GM18526 (cell line): ENCODE data around the gene C1QTNF1.

ENCODE experiments used
- POLR2A ChIP-seq: IDR thresholded peaks from 3 replicates; pipeline ENCODE4 v1.6.1; 2011; ENCODE audit not compliant: insufficient read length; ENCODE audit errors: extremely low read depth

The C1QTNF1 gene

DNA sequence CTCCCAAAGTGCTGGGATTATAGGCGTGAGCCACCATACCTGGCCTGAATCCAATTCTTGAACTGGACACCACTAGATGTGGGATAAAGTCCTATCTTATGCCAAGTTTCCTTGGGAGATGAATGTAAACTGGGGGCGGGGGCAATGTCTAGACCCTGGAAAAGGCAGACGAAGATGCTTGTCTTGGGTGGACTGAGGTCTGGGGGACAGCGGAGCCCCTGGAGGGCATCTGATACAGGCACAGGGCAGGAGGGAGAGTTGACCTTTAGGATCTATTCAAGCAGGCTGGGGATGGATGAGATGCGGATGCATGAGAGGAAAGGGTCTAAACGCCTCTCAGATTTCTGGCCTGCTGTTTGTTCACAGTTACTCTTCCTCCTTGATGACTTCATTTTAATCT, 11.7 kb downstream of the C1QTNF1 start:
- TF ChIP-seq POLR2A = no peak

DNA sequence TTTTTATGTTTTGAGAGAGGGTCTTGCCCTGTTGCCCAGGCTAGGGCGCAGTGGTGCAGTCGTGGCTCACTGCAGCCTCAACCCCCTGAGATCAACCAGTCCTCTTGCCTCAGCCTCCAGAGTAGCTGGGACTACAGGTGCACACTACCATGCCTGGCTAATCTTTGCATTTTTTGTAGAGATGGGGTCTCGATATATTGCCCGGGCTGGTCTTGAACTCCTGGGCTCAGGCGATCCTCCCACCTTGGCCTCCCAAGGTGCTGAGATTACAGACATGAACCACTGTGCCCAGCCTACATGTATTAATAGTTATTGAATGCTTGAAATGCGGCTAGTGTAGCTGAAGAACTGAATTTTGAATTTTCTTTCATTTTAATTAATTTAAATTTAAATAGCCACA, 12.2 kb downstream of the C1QTNF1 start:
- TF ChIP-seq POLR2A = no peak

DNA sequence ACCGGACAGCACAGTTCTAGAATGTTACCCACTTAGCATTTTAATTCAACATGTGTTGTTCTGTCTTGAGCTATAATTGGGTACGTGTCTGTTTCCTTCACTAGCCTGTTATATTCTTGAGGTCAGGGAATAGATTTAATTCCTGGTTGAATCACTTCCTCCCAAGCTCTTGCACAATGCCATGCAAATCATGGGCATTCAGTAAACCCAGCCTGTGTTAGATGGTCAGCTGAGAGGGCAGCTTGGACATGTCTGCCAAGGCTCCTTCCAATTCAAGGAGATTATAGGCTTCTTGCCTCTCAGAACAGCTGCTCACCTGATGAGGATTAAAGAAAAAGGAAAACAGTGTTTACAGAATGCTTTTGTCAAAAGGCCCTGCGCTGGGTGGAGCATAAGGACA, 12.6 kb downstream of the C1QTNF1 start:
- TF ChIP-seq POLR2A = no peak

DNA sequence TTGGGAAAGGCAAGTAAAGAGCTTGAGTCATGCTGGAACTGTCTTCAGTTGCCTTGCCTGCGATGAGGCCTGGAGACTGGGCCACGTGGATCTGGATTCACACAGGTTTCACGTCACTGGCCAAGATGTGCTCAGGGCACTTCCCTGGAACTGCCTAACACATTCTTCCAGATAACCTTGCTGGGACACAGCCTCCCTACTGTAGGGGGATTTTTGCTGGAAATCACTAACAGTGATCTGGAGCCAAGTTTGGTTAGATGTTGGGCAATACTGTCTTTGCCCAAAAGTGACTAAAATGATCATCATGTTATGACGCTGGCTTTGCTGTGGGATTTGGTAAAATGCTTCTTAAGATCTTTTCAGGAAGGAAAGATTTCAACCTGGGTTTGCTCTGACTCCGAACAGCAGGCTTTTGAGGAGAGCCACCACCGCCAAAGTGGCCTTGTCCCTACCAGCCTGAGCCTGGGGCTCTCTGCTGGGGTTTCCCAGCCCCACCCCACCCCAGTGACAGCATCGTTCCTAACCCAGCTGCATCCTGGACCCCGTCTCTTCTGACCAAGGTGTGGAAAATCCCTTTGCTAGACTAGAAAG, 14.7 kb downstream of the C1QTNF1 start:
- TF ChIP-seq POLR2A = no peak

DNA sequence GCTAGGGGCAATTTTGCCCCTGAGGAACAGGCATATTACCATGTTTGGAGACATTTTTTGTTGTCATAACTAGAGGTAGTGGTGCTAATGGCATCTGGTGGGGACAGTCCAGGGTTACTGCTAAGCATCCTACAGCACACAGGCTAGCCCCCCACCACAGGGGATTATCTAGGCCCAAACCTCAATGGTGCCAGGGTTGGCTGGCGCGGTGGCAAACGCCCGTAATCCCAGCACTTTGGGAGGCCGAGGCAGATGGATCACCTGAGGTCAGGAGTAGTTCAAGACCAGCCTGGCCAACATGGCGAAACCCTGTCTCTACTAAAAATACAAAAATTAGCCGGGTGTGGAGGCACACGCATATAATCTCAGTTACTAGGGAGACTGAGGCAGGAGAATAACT, 15.2 kb downstream of the C1QTNF1 start:
- no peak for TF ChIP-seq POLR2A

DNA sequence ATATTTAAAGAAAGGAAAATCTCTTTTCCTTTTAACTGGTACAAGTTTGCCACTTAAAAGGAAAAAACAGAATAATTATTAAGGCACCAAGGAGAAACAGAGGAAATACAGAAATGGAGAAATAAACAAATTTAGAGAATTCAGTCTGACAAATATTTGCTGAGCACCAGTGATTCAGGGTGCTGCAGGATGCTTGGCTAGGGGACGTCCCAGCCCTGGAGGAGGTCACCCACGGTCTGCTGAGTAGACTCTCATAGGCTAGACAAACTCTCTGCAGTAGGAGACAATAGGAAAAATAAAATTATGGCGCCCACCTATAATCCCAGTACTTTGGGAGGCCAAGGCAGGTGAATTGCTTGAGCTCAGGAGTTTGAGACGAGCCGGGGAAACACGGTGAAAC, 15.9 kb downstream of the C1QTNF1 start:
- no peak for TF ChIP-seq POLR2A

DNA sequence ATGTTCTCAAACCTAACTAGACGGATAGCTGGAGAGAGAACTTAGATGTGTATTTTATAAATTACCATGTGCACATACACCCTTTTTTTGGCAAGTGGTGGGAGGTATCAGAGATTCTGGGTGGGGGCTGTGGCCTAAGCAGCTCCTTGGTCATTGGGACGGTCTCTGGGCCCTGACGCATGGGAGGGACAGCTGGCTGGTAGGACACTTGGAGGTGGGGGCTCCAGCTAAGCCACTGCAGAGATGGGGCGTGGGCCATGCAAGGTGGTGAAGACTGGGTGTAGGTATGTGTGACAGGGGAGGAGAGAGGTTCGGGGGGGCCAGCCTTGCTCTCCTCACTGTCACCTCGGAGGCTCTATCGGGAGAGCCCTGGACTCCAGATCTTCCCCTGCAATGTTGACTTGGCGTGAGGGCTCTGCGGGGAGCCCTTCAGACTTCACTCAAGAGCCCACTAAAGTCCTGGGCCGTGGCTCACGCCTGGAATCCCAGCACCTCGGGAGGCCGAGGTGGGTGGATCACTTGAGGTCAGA, 17.1 kb downstream of the C1QTNF1 start:
- TF ChIP-seq POLR2A = no peak

DNA sequence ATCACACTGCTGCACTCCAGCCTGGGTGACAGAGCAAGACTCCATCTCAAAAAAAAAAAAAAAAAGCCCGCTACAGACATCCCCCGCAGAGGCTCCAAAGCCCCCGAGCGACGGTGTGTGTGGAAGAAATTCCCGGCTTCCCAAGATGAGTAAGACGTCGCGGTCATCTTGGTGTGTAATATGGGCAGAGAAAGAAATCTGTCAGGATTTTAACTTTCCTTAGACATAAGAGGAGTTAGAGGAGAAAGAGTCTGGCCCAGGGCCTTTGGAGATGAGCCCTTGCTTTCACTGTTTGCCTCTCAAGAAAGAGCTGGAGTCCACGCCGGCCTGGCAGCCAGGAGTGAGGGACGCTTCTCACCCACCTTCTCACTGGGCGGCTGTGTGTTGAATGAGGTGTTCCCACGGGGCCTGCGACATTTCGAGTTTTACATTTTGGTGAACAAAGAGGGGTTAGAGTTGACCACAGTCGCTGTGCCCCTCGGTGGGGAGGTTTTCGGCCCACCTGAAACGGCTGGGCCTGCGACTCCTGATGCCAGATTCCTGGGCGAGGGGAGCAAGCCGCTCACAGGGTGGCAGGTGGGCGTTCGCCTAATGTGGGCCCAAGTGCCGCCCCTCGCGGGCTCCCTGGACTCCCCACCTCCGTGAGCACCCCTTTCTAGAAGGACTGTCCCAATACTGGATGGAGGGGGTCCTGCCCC, 17.9 kb downstream of the C1QTNF1 start:
- no peak for TF ChIP-seq POLR2A

DNA sequence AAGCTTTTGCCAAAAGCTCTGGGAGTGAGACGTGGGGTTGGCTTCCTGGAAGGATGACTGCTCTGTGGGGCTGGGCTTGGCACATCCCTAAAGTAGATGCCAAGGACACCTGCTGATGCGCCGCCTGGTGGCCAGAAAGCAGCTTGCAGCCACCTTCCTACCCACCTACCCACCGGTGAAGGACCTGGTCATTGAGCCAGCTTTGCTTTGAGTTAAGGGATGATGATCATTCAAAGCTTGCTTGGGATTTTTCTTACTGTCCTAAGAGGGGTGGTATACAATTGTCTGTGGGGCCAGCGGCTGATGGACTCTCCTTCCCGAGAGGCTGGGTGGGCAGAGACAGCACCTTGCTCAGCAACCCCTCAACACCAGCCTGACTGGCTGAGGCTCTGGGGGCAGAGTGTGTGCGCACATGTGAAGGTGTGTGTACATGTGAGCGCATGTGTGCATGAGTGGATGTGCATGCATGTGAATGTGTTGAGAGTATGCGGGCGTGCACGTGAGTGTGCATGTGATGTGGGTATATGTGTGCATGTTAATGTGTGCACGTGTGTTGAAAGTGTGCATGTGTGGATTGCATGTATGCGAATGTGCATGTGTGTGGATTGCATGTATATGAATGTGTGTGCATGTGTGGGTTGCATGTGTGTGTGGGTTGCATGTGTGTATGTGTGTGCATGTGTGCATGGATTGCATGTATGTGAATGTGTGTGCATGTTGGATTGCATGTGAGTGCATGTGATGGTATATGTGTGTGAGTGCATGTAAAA, 18.6 kb downstream of the C1QTNF1 start:
- TF ChIP-seq POLR2A = no peak

DNA sequence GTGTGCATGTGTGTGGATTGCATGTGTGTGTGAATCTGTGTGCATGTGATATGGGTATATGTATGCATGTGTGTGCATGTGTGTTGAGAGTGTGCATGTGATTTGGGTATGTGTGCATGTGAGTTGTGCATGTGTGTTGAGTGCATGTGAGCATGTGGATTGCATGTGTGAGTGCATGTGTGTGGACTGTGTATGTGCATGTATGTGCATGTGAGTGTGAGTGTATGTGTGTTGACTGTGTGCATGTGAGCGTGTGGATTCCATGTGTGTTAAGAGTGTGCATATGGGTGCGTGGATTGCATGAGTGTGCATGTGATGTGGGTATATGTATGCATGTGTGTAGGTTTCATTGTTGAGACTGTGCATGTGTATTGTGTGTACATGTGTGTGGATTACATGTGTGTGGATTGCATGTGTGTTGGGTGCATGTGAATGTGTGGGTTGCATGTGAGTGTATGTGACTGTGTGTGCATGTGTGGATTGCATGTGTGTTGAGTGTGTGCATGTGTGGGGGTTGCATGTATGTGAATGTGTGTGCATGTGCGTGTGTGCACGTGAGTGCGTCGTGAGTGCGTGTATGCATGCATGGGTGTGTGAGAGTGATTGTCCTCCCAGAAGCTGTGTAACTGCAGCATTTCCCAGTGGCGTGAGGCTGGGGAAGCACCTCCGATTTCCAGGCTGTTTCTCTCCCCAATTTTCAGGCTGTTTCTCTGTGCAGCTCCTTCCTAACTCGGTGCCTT, 19.4 kb downstream of the C1QTNF1 start:
- TF ChIP-seq POLR2A = no peak

DNA sequence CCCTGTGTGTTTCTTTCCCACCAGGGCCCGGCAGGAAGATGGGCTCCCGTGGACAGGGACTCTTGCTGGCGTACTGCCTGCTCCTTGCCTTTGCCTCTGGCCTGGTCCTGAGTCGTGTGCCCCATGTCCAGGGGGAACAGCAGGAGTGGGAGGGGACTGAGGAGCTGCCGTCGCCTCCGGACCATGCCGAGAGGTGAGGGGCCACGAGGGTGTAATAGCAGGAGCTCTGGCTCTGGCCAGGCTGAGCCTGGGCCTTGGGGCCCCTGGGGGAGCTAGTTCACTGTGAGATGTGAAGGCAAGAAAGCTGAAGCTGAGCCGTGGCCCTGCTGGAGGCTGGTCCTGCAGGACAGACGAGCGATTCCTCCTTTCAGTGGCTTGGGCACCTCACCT, 20.0 kb downstream of the C1QTNF1 start:
- TF ChIP-seq POLR2A = no peak

DNA sequence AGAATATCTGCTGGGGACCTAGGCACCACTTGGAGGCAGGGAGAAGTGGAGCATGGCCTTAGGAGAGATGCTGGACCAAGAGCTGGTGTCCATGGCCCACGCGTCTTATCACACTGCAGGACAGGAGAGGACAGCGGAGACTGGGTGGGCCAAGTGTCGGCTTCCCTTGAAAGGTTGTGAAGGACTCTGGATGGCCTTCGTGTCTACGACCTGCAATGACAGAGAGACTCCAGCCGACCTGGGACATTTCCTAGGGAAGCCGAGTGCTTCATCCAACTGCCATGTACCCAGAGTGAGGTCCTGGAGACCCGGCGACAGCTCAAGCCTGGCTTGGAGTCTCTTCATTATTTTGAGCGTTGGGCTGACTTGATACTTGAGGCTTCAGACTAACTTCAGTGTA, 20.5 kb downstream of the C1QTNF1 start:
- no peak for TF ChIP-seq POLR2A

DNA sequence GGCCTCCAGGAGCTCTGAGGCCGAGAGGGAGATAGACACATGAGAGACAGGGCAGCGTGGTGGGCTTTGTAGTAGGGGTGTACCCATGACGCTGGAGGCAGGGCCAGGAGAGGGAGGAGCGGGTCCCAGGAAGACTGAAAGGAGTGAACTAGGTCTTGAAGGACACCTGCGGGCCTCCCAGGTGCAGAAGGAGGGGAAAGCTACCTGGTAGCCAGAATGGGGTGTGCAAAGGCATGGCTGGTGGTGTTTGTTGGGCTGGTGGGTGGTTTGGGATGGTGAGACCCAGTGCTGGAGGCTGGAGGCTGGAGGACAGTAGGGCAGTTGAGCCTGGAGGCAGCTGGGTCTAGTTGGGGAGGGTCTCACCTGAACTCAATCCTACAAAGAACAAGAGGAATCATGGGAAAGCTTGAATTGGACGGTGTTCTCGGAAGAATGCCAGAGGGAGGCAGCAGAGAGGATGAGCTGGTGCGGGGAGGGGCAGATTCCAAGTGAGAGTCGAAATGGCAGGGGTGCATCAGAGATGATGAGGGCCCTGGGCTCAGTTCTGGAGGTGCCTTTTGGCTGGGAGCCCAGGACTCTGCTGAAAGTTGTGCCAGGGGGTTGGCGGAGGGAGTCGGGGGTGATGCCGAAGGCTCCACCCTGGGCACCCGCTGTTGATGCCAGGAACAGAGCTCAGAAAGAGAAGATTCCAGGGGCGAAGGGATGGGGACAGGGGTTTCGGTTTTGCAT, 21.2 kb downstream of the C1QTNF1 start:
- TF ChIP-seq POLR2A = no peak

DNA sequence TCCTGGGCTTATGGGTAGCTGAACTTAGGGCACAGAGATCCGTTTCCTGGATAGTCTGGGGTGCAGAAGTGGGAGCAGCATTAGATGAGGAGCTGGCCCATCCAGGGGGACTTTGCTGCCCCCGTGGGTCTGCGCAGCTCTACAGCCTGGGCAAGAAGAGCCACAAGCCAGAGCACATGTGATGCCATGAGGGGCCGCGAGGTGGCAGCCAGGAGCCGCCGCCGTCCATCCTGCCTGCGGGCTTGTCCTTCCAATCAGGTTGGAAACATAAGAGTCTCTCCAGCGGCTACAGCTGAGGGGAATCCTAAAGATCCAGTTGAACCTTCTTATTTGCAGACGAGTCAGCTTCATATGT, 21.9 kb downstream of the C1QTNF1 start:
- TF ChIP-seq POLR2A = no peak
